ENCODE results near the gene ZC3H14. TPM values are rescaled to one million over a fixed set of nuclear protein-coding genes. Genes with fewer than 3 reads are reported as not detected.

The ZC3H14 gene
- total RNA-seq, 1 donor from 2014 or later = 46.7 TPM

GRCh38 chr14:88547386-88547780 is 15.5 kb upstream of the ZC3H14 start:
- DNase-seq (ENCODE audit: low spot score) = no peak
- Mint-ChIP-seq H3K4me3 (ENCODE audit: unreplicated experiment) (no peak overlapping the region), H3K36me3 (ENCODE audit: low read depth) (peaks cover 15% of the 10 kb centered on the region), H3K4me1 (ENCODE audit: low read depth) (peaks cover 29% of the 10 kb centered on the region), H3K27me3 (ENCODE audit: low read depth) (no peaks in the 10 kb centered on the region), H3K27ac (ENCODE audit: unreplicated experiment) (no peak overlapping the region), H3K9me3 (ENCODE audit: low read depth) (no peaks in the 10 kb centered on the region)
- TF ChIP-seq, protein P1, sequence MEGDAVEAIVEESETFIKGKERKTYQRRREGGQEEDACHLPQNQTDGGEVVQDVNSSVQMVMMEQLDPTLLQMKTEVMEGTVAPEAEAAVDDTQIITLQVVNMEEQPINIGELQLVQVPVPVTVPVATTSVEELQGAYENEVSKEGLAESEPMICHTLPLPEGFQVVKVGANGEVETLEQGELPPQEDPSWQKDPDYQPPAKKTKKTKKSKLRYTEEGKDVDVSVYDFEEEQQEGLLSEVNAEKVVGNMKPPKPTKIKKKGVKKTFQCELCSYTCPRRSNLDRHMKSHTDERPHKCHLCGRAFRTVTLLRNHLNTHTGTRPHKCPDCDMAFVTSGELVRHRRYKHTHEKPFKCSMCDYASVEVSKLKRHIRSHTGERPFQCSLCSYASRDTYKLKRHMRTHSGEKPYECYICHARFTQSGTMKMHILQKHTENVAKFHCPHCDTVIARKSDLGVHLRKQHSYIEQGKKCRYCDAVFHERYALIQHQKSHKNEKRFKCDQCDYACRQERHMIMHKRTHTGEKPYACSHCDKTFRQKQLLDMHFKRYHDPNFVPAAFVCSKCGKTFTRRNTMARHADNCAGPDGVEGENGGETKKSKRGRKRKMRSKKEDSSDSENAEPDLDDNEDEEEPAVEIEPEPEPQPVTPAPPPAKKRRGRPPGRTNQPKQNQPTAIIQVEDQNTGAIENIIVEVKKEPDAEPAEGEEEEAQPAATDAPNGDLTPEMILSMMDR (IDR thresholded peaks at IDR 0.05) = no peak

GRCh38 chr14:88550078-88550477 is 12.8 kb upstream of the ZC3H14 start:
- Mint-ChIP-seq H3K9me3 (ENCODE audit: low read depth) (no peaks in the 10 kb centered on the region), H3K4me1 (ENCODE audit: low read depth) (peaks cover 30% of the 10 kb centered on the region), H3K27me3 (ENCODE audit: low read depth) (no peaks in the 10 kb centered on the region), H3K27ac (ENCODE audit: unreplicated experiment) (no peak overlapping the region), H3K36me3 (ENCODE audit: low read depth) (peaks cover 14% of the 10 kb centered on the region), H3K4me3 (ENCODE audit: unreplicated experiment) (no peak overlapping the region)
- no peak for DNase-seq (ENCODE audit: low spot score)
- TF ChIP-seq, protein P1 (IDR thresholded peaks at IDR 0.05) = no peak

- Mint-ChIP-seq H3K27me3 (ENCODE audit: low read depth) (no peaks in the 10 kb centered on the region), H3K36me3 (ENCODE audit: low read depth) (peaks cover 11% of the 10 kb centered on the region), H3K27ac (ENCODE audit: unreplicated experiment) (peak overlapping the region; percentile 51), H3K9me3 (ENCODE audit: low read depth) (no peaks in the 10 kb centered on the region), H3K4me1 (ENCODE audit: low read depth) (peaks cover 39% of the 10 kb centered on the region), H3K4me3 (ENCODE audit: unreplicated experiment) (peak overlapping the region; percentile 73)
- peak; percentile 89 for DNase-seq (ENCODE audit: low spot score)
- TF ChIP-seq, protein P1 (IDR thresholded peaks at IDR 0.05) = peak; percentile 38
Measured at GRCh38 chr14:88551094-88551870, 11.6 kb upstream of the ZC3H14 start.

- peak overlapping the region; percentile 73 for H3K4me3 Mint-ChIP-seq (ENCODE audit: unreplicated experiment)
- H3K27me3 Mint-ChIP-seq (ENCODE audit: low read depth) = no peaks in the 10 kb centered on the region
- H3K9me3 Mint-ChIP-seq (ENCODE audit: low read depth) = no peaks in the 10 kb centered on the region
- H3K36me3 Mint-ChIP-seq (ENCODE audit: low read depth) = peaks cover 10% of the 10 kb centered on the region
- TF ChIP-seq, protein P1 (IDR thresholded peaks at IDR 0.05) = no peak
- H3K4me1 Mint-ChIP-seq (ENCODE audit: low read depth) = peaks cover 46% of the 10 kb centered on the region
- H3K27ac Mint-ChIP-seq (ENCODE audit: unreplicated experiment) = peak overlapping the region; percentile 75
- no peak for DNase-seq (ENCODE audit: low spot score)
Measured at GRCh38 chr14:88551980-88552431, 10.8 kb upstream of the ZC3H14 start.

GRCh38 chr14:88552876-88553275 is 10.0 kb upstream of the ZC3H14 start:
- Mint-ChIP-seq H3K27me3 (ENCODE audit: low read depth) (no peaks in the 10 kb centered on the region), H3K9me3 (ENCODE audit: low read depth) (no peaks in the 10 kb centered on the region), H3K4me3 (ENCODE audit: unreplicated experiment) (peak overlapping the region; percentile 78), H3K27ac (ENCODE audit: unreplicated experiment) (no peak overlapping the region), H3K36me3 (ENCODE audit: low read depth) (peaks cover 9% of the 10 kb centered on the region), H3K4me1 (ENCODE audit: low read depth) (peaks cover 51% of the 10 kb centered on the region)
- TF ChIP-seq, protein P1 (IDR thresholded peaks at IDR 0.05) = no peak
- no peak for DNase-seq (ENCODE audit: low spot score)

All from chondrocyte (in vitro differentiated cells).